ENCODE data around the gene PABPN1L. TPM values are rescaled to one million over a fixed set of nuclear protein-coding genes. Genes with fewer than 3 reads are reported as not detected.

PABPN1L gene
- total and polyA plus RNA-seq, 2 donors (not counting 1 experiment from before 2014, with no cell fraction given), result 0.21 to 0.84 TPM

GRCh38 chr16:88814144-88814502 lies 52.3 kb downstream of the PABPN1L start:
- H4K20me1 ChIP-seq (ENCODE audit: control insufficient read depth, insufficient read depth, low read length, poor library complexity, severe bottlenecking), result peaks cover 23% of the 10 kb centered on the region
- no peak overlapping the region for H3K4me3 ChIP-seq (ENCODE audit: control extremely low read depth in 1 of 5, extremely low read depth in 1 of 5, insufficient read depth in 1 of 5, low read depth in 2 of 5, low read length in 4 of 5)
- no peaks in the 10 kb centered on the region for H3K27me3 Mint-ChIP-seq
- H3K9ac ChIP-seq (ENCODE audit: low read length), result no peak overlapping the region
- peaks cover 11 to 27% of the 10 kb centered on the region in 2 donors for H3K4me1 ChIP-seq (ENCODE audit: control insufficient read depth in 2 of 2, insufficient read depth in 2 of 2, low read length in 2 of 2)
- no peaks in the 10 kb centered on the region for H3K27me3 ChIP-seq (replicated peaks in 1 of 4; ENCODE audit: control extremely low read depth in 1 of 4, control insufficient read depth in 3 of 4, insufficient read depth in 4 of 4, low read length in 3 of 4)
- TF ChIP-seq, protein P1, sequence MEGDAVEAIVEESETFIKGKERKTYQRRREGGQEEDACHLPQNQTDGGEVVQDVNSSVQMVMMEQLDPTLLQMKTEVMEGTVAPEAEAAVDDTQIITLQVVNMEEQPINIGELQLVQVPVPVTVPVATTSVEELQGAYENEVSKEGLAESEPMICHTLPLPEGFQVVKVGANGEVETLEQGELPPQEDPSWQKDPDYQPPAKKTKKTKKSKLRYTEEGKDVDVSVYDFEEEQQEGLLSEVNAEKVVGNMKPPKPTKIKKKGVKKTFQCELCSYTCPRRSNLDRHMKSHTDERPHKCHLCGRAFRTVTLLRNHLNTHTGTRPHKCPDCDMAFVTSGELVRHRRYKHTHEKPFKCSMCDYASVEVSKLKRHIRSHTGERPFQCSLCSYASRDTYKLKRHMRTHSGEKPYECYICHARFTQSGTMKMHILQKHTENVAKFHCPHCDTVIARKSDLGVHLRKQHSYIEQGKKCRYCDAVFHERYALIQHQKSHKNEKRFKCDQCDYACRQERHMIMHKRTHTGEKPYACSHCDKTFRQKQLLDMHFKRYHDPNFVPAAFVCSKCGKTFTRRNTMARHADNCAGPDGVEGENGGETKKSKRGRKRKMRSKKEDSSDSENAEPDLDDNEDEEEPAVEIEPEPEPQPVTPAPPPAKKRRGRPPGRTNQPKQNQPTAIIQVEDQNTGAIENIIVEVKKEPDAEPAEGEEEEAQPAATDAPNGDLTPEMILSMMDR (IDR thresholded peaks at IDR 0.05), result no peak
- TF ChIP-seq EZH2 (IDR thresholded peaks at IDR 0.05; ENCODE audit: borderline replicate concordance, insufficient read depth, low read depth, low read length, poor library complexity, severe bottlenecking), result no peak
- peak overlapping the region; percentile 46 for H3K4me3 Mint-ChIP-seq
- ATAC-seq (ENCODE audit: low read depth), result no peak
- WGBS (ENCODE audit: insufficient coverage), result 88% methylated on average over 12 of the region's 13 CpGs
- H2AFZ ChIP-seq (ENCODE audit: insufficient read depth, low read depth, low read length, poor library complexity, severe bottlenecking), result no peak overlapping the region
- H3K36me3 ChIP-seq (replicated peaks in 1 of 2; ENCODE audit: control extremely low read depth in 1 of 2, control insufficient read depth in 1 of 2, extremely low read depth in 1 of 2, insufficient read depth in 2 of 2, low read length in 1 of 2), result peaks cover 0 to 12% of the 10 kb centered on the region in 2 experiments
- H3K4me2 ChIP-seq (replicated peaks; ENCODE audit: low read depth, low read length, poor library complexity, severe bottlenecking), result no peak overlapping the region
- H3K9me3 Mint-ChIP-seq (ENCODE audit: insufficient read depth), result no peaks in the 10 kb centered on the region
- POLR2A ChIA-PET, result no interaction called here
- no peak overlapping the region for H3K27ac ChIP-seq (ENCODE audit: low read length in 2 of 2)
- intact Hi-C loops (cut with micrococcal nuclease), result no loop called here
- peaks cover 17% of the 10 kb centered on the region for H3K4me1 Mint-ChIP-seq
- CTCF ChIA-PET, result interaction anchor here (1.4 to 3.9 kb wide), 6 partner anchors 33 to 475 kb away, joined by 3 to 21 read pairs (median 6); partner anchors contain the start of genes GALNS and TRAPPC2L
- no peak for DNase-seq
- H3K79me2 ChIP-seq (ENCODE audit: control insufficient read depth, insufficient read depth, low read length), result peaks cover 15% of the 10 kb centered on the region
- no peak overlapping the region for H3K27ac Mint-ChIP-seq
- H3K9me3 ChIP-seq (ENCODE audit: control extremely low read depth in 1 of 3, control insufficient read depth in 2 of 3, insufficient read depth in 1 of 3, low read length in 2 of 3), result no peaks in the 10 kb centered on the region

Other genes starting within 250 kb of the PABPN1L start
- 1.4 and 1.5 TPM in 2 replicates for gene IL17C, start 228.1 kb downstream of the PABPN1L start, total RNA-seq
- 1.3 and 3.5 TPM in 2 replicates for gene IL17C, start 228.1 kb downstream of the PABPN1L start, polyA plus RNA-seq
- gene CYBA, start 215.6 kb downstream of the PABPN1L start, total RNA-seq, result 698 and 701 TPM in 2 replicates
- 1,091 and 1,336 TPM in 2 replicates for gene CYBA, start 215.6 kb downstream of the PABPN1L start, polyA plus RNA-seq
- 84.5 and 95.4 TPM in 2 replicates for gene MVD, start 203.6 kb downstream of the PABPN1L start, total RNA-seq
- 40.9 and 49.4 TPM in 2 replicates for gene MVD, start 203.6 kb downstream of the PABPN1L start, polyA plus RNA-seq
- 8.2 and 8.8 TPM in 2 replicates for gene SNAI3, start 180.2 kb downstream of the PABPN1L start, total RNA-seq
- gene SNAI3, start 180.2 kb downstream of the PABPN1L start, polyA plus RNA-seq, result 3.7 and 6.5 TPM in 2 replicates
- gene RNF166, start 160.3 kb downstream of the PABPN1L start, total RNA-seq, result 64.1 and 75.8 TPM in 2 replicates
- 65.0 and 94.1 TPM in 2 replicates for gene RNF166, start 160.3 kb downstream of the PABPN1L start, polyA plus RNA-seq
- 18.4 and 19.3 TPM in 2 replicates for gene CTU2, start 160.2 kb downstream of the PABPN1L start, total RNA-seq
- 17.3 and 23.7 TPM in 2 replicates for gene CTU2, start 160.2 kb downstream of the PABPN1L start, polyA plus RNA-seq
- gene PIEZO1, start 81.4 kb downstream of the PABPN1L start, total RNA-seq, result 108 and 118 TPM in 2 replicates
- 331 and 354 TPM in 2 replicates for gene PIEZO1, start 81.4 kb downstream of the PABPN1L start, polyA plus RNA-seq
- 0.27 and 1.3 TPM in 2 replicates for gene CDT1, start 62.9 kb downstream of the PABPN1L start, total RNA-seq
- gene CDT1, start 62.9 kb downstream of the PABPN1L start, polyA plus RNA-seq, result 0.36 and 0.48 TPM in 2 replicates
- gene APRT, start 54.7 kb downstream of the PABPN1L start, total RNA-seq, result 111 and 124 TPM in 2 replicates
- gene APRT, start 54.7 kb downstream of the PABPN1L start, polyA plus RNA-seq, result 121 and 161 TPM in 2 replicates
- 68.4 and 81.3 TPM in 2 replicates for gene GALNS, start 9.7 kb downstream of the PABPN1L start, total RNA-seq
- gene GALNS, start 9.7 kb downstream of the PABPN1L start, polyA plus RNA-seq, result 45.5 and 62.1 TPM in 2 replicates
- gene TRAPPC2L, start 9.5 kb downstream of the PABPN1L start, total RNA-seq, result 55.5 and 65.1 TPM in 2 replicates
- 29.7 and 33.5 TPM in 2 replicates for gene TRAPPC2L, start 9.5 kb downstream of the PABPN1L start, polyA plus RNA-seq
- 58.3 and 58.5 TPM in 2 replicates for gene CBFA2T3, start 110.5 kb upstream of the PABPN1L start, total RNA-seq
- gene CBFA2T3, start 110.5 kb upstream of the PABPN1L start, polyA plus RNA-seq, result 40.8 and 44.8 TPM in 2 replicates
- 113 and 115 TPM in 2 replicates for gene ACSF3, start 227.2 kb upstream of the PABPN1L start, total RNA-seq
- 41.8 and 45.2 TPM in 2 replicates for gene ACSF3, start 227.2 kb upstream of the PABPN1L start, polyA plus RNA-seq